ENCODE data around the gene LDAF1. TPM values are rescaled to one million over a fixed set of nuclear protein-coding genes. Genes with fewer than 3 reads are reported as not detected.
"Not testable (repeated sequence)": the region's sequence is repeated elsewhere in the genome, so short reads cannot be mapped to it uniquely, and the experiment has no call there.

Gene LDAF1
- total RNA-seq (10 to 100 TPM in 1 of 2 experiments, 1 to 10 TPM in 1; 8.3 to 10.6 TPM), polyA plus RNA-seq (10 to 100 TPM; 13.1 to 16.7 (median 16.4) TPM), total RNA-seq (4.8 to 17.6 (median 7.8) reads per million in 6 experiments)

DNA sequence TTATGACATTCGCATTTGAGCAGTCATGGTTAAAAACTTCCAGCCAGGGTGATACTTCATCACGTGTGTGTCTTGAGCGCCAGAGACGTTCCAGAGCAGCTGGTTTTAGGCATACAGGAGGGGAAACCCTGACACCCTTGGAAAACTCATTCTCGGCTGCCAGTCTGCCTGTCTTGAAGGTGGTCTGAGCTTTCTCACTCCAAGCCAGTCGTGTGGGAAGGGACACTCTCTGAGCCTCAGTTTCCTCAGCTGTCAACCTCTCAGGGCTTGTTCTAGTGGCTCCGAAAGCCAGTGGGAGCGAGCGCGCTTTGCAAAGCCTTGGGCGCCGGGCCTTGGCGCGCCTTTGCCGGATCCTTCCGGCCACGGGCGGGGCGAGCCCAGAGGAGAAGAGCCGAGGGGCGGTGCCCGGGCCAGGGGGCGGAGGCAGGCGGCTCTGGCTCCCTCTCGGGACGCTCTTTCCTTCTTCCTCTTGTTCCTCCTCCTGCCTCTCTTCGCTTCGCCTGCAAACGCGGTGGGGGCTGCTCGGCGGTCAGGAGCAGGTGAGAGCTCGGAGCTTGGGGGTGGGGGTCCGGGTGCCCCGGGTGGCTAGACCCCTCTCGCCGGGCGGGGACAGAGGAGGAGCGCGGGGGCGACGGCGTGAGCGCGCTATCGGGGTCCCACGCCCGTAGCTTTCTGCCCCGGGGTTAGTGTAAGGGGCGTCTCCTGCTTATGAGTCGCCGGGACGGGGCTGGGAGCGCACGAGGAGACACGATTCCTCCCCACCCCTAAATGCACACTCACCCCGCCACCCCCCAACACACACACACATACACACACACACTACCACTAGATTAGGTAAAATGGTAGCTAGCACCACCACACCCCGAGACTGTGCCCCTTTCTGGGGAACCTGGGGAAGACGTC is at the start of gene LDAF1:
LDAF1 (plus strand) TSS at position 467 of the 903 bp plus-strand sequence. CDS start 2,509 bp downstream, outside the sequence.
- ATAC-seq = peak; percentile 97 to 98
- H3K36me3 Mint-ChIP-seq = peaks cover 0 to 17% (median 0%) of the 10 kb centered on the region in 3 donors
- H3K27ac Mint-ChIP-seq = peak within 1 kb of the TSS; percentile 37 to 90 (median 80)
- H3K4me3 Mint-ChIP-seq = peak within 1 kb of the TSS; percentile 86 to 96 (median 90)
- POLR2A ChIA-PET = no interaction called here
- no peaks in the 10 kb centered on the region for H3K27me3 Mint-ChIP-seq
- DNase-seq = peak; percentile 55 to 79 (median 73)
- H3K4me1 Mint-ChIP-seq = peaks cover 7 to 27% (median 22%) of the 10 kb centered on the region in 4 donors
- H3K9me3 Mint-ChIP-seq = no peaks in the 10 kb centered on the region

DNA sequence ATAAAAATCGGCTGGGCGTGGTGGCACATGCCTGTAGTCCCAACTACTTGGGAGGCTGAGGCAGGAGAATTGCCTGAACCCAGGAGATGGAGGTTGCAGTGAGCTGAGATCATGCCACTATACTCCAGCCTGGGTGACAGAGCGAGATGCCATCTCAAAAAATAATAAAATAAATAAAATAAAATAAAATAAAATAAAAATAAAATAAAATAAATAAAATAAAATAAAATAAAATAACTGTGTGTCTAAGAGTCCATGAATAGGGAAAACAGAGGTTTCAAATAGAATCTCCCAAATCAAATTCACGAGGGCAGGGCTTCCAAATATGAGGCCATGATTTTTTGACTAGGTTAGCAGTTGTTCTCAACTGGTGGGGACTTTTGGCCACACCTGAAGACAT is 42.9 kb upstream of the LDAF1 start:
- ATAC-seq, POLR2A ChIA-PET, DNase-seq, H3K27ac Mint-ChIP-seq, H3K27me3 Mint-ChIP-seq: not testable (repeated sequence)
- H3K4me1 Mint-ChIP-seq = peaks cover 7 to 19% (median 16%) of the 10 kb centered on the region in 4 donors
- H3K9me3 Mint-ChIP-seq = peaks cover 0 to 11% (median 2%) of the 10 kb centered on the region in 9 donors
- H3K36me3 Mint-ChIP-seq = peaks cover 8 to 15% (median 10%) of the 10 kb centered on the region in 3 donors
- peak overlapping the region in 1 of 10 donors; percentile 81 for H3K4me3 Mint-ChIP-seq

DNA sequence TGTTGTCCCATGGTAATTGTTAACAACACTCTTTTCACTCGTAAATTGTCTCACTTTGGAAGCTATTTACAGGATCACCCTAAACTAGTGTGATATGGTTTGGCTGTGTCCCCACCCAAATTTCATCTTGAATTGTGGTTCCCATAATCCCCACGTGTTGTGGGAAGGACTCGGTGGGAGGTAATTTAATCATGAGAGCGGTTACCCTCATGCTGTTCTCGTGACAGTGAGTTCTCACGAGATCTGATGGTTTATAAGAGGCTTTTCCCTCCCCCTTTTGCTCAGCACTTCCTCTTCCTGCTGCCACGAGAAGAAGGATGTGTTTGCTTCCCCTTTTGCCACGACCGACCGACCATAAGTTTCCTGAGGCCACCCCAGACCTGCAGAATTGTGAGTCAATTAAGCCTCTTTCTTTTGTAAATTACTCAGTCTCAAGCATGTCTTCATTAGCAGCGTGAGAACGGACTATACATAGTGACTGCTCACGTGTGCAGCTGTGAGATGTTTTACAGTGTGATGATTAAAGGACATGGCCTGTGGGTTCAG is 42.3 kb upstream of the LDAF1 start:
- ATAC-seq (peak in 1 of 2 donors; percentile 43), DNase-seq (peak in 2 of 10 donors; percentile 2 to 5)
- Mint-ChIP-seq H3K27ac (peak overlapping the region in 9 of 10 donors; percentile 33 to 96 (median 61)), H3K9me3 (peaks cover 0 to 11% (median 2%) of the 10 kb centered on the region in 9 donors), H3K36me3 (peaks cover 8 to 19% (median 16%) of the 10 kb centered on the region in 3 donors), H3K4me1 (peaks cover 7 to 19% (median 16%) of the 10 kb centered on the region in 4 donors), H3K4me3 (peak overlapping the region; percentile 73 to 93 (median 84)), H3K27me3 (no peaks in the 10 kb centered on the region)
- POLR2A ChIA-PET = no interaction called here

DNA sequence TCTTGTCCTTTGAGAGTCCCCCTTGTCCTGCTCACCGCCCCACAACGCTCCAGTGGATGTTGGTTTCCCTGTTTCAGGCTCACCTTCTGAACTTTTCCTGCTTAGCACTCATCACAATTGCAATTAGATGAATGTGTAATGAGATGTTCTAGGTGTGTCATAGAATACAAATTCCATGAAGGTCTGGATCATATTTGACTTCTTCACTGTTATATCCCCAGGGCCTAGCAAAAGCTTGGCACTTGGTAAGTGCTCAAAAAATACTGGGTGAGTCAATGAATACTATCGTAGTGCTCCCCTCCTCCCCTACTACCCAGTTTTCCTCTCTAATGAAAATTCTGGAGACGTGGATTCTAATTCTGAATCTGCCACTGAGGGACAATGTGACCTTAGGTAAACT is 40.9 kb upstream of the LDAF1 start:
- Mint-ChIP-seq H3K27ac (peak overlapping the region in 6 of 10 donors; percentile 17 to 91 (median 63)), H3K4me1 (peaks cover 7 to 19% (median 16%) of the 10 kb centered on the region in 4 donors)
- POLR2A ChIA-PET = no interaction called here

DNA sequence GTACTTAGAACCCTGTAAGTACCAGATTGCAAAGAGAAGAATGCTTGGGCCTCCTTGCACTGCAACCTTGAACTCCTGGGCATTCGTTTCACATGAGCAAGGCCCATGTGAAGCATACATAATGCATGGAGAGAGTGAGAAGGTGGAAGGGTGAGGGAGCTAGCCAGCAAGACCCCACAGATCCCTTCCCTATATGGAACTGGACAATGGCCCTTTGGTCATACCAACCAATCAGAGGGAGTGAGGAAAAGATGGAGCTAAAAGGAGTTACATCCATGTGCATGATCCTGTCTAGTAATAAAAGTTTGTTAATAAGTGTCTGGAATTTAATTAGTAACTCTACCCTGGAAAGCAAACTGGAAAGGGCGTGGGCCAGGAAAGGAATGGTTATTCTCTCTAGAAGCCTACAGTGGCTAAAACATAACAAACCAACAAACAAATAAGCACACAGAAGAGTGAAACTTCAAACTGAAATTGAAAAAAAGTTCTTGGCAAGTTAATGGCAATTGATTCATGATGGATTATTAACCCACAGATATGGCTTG is 37.4 kb upstream of the LDAF1 start:
- no peak for DNase-seq
- Mint-ChIP-seq H3K4me3 (no peak overlapping the region), H3K4me1 (peaks cover 6 to 17% (median 15%) of the 10 kb centered on the region in 4 donors), H3K27me3 (no peaks in the 10 kb centered on the region), H3K36me3 (peaks cover 8 to 32% (median 28%) of the 10 kb centered on the region in 3 donors), H3K27ac (peak overlapping the region in 1 of 10 donors; percentile 35), H3K9me3 (peaks cover 0 to 11% (median 2%) of the 10 kb centered on the region in 9 donors)
- POLR2A ChIA-PET = no interaction called here
- ATAC-seq = no peak

More for the DNA sequence above, 40.9 kb upstream of the LDAF1 start:
- Mint-ChIP-seq H3K27me3 (no peaks in the 10 kb centered on the region), H3K9me3 (peaks cover 0 to 11% (median 2%) of the 10 kb centered on the region in 9 donors), H3K36me3 (peaks cover 8 to 19% (median 18%) of the 10 kb centered on the region in 3 donors), H3K4me3 (peak overlapping the region in 8 of 10 donors; percentile 8 to 81 (median 31))
- no peak for ATAC-seq
- no peak for DNase-seq

DNA sequence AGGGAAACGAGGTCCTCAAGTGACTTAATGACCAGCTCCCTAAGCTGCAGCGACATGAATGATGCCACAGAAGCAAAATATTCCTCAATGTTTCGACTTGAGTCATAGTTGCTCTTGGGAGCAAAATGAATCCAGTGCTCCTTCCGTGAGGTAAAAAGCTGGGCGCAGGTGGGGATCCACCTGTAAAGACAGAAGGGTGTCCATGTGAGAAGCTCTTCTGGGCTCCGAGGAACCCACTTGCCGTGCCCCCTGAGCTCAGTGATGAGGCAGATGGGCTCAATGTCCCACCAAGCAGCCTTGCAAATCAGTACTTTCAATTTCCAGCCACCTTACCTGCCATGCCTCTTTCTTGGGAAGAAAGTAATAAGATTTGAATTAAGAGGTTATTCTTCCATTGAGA is 33.3 kb upstream of the LDAF1 start:
- no peaks in the 10 kb centered on the region for H3K4me1 Mint-ChIP-seq
- no peak for DNase-seq

DNA sequence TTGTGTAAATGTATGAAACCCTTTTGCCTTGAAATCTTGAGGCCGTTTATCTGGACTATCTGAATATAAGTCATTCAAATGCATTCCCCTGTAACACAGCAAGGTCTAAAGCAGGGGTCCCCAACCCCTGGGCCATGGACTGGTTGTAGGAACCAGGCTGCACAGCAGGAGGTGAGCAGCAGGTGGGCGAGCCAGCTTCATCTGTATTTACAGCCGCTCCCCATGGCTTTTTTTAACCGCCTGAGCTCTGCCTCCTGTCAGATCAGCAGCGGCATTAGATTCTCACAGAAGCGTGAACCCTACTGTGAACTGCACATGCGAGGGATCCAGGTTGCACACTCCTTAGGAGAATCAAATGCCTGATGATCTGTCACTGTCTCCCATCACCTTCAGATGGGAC is 32.0 kb upstream of the LDAF1 start:
- H3K4me3 Mint-ChIP-seq = no peak overlapping the region
- no peaks in the 10 kb centered on the region for H3K4me1 Mint-ChIP-seq
- ATAC-seq (no peak), DNase-seq (no peak)
- peaks cover 0 to 12% (median 3%) of the 10 kb centered on the region in 5 donors for H3K27me3 Mint-ChIP-seq
- POLR2A ChIA-PET = no interaction called here
- no peak overlapping the region for H3K27ac Mint-ChIP-seq
- H3K36me3 Mint-ChIP-seq = peaks cover 0 to 13% (median 12%) of the 10 kb centered on the region in 3 donors
- H3K9me3 Mint-ChIP-seq = no peaks in the 10 kb centered on the region

More for the DNA sequence above, 33.3 kb upstream of the LDAF1 start:
- Mint-ChIP-seq H3K27me3 (peaks cover 0 to 11% (median 1%) of the 10 kb centered on the region in 5 donors), H3K9me3 (no peaks in the 10 kb centered on the region), H3K4me3 (no peak overlapping the region), H3K36me3 (peaks cover 0 to 20% (median 19%) of the 10 kb centered on the region in 3 donors), H3K27ac (no peak overlapping the region)
- ATAC-seq = no peak
- POLR2A ChIA-PET = no interaction called here

DNA sequence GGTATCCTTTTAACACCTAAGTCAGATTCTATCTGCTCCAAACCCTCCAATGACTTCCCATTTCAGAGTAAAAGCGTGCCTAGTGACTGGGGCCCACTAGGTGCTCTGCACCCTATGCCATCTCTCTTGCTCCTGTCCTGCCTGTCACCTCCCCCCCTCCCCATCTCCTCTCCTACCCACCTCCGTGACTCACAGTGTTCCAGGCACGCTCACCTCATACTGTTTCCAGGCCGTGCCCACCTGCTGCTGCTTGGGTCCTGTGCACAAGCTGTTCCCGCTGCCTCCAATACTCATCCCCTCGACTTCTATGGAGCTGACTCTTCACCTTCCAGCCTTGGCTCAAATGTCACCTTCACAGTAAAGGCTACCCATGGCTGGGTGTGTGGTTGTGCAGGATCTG is 29.5 kb upstream of the LDAF1 start:
- Mint-ChIP-seq H3K4me3 (no peak overlapping the region), H3K27me3 (peaks cover 0 to 12% (median 3%) of the 10 kb centered on the region in 5 donors), H3K4me1 (no peaks in the 10 kb centered on the region), H3K9me3 (no peaks in the 10 kb centered on the region), H3K27ac (no peak overlapping the region), H3K36me3 (peaks cover 0 to 10% (median 9%) of the 10 kb centered on the region in 3 donors)
- POLR2A ChIA-PET = no interaction called here
- DNase-seq (no peak), ATAC-seq (no peak)

DNA sequence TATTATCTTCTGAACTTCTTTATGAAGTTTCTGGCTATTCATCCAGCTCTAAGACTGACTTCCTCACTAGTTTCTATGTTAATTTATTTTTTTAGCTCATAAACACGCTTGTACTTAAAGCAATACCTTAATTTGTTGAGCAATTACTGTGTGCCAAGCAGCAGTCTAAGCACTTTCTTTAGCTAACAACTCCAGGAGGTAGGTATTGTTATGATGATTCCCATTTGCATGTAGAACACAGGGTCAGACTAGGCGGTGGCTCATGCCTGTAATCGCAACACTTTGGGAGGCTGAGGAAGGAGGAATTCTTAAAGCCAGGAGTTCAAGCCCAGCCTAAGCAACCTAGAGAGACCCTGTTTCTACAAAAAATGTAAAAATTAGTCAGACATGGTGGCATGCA is 27.7 kb upstream of the LDAF1 start:
- peak overlapping the region in 2 of 10 donors; percentile 16 to 23 for H3K27ac Mint-ChIP-seq
- H3K4me1 Mint-ChIP-seq = no peaks in the 10 kb centered on the region
- H3K27me3 Mint-ChIP-seq = peaks cover 0 to 12% (median 3%) of the 10 kb centered on the region in 5 donors
- DNase-seq = no peak
- no peak for ATAC-seq
- H3K36me3 Mint-ChIP-seq = peaks cover 0 to 6% (median 0%) of the 10 kb centered on the region in 3 donors
- POLR2A ChIA-PET = no interaction called here
- no peaks in the 10 kb centered on the region for H3K9me3 Mint-ChIP-seq
- no peak overlapping the region for H3K4me3 Mint-ChIP-seq

DNA sequence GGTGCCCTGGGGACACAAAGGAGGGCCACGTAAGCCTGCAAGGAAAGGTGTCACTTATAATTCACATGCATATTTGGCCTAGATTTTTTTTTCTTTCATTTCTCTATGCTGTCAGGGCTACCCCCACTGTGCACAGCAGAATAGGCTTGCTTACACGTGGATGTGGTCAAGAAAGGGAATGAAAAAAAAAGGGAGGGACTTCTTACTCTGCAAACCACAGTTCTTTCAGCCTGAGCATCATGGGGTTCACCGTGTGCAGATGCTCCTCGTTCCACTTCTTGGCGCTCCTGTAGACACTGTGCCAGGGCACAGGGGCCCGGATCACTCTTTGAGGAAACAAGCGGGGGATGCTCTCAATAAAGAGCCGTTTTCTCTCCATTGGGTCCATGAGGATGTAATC is 24.4 kb upstream of the LDAF1 start:
- H3K27me3 Mint-ChIP-seq = peaks cover 0 to 4% (median 3%) of the 10 kb centered on the region in 5 donors
- H3K4me3 Mint-ChIP-seq = no peak overlapping the region
- peaks cover 0 to 5% (median 0%) of the 10 kb centered on the region in 9 donors for H3K9me3 Mint-ChIP-seq
- ATAC-seq (no peak), DNase-seq (no peak)
- POLR2A ChIA-PET = no interaction called here
- no peak overlapping the region for H3K27ac Mint-ChIP-seq
- H3K4me1 Mint-ChIP-seq = no peaks in the 10 kb centered on the region
- peaks cover 0 to 4% (median 0%) of the 10 kb centered on the region in 3 donors for H3K36me3 Mint-ChIP-seq

DNA sequence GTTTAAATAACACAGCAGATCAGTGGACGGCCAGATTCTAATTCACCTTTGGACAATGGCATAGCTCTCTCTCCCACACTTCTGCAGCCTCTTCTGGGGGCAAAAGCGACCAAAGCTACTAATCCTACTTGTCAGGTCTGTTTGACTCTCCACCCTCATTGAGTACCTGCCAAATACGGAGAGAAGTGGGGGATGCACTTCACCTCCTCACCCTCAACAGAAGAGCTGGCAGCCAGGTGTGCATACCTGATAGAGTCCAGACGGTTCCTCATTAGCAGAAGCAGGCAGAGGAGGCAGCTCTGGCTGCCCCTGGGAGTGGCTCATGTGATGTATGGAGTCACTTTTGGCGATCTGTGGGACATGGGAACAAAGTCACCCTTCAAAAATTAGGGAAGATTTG is 12.7 kb upstream of the LDAF1 start:
- ATAC-seq (no peak), DNase-seq (no peak)
- peaks cover 0 to 5% (median 2%) of the 10 kb centered on the region in 3 donors for H3K36me3 Mint-ChIP-seq
- no peak overlapping the region for H3K27ac Mint-ChIP-seq
- H3K9me3 Mint-ChIP-seq = peaks cover 0 to 11% (median 5%) of the 10 kb centered on the region in 9 donors
- peaks cover 0 to 1% (median 0%) of the 10 kb centered on the region in 4 donors for H3K4me1 Mint-ChIP-seq
- peaks cover 11 to 34% (median 19%) of the 10 kb centered on the region in 5 donors for H3K27me3 Mint-ChIP-seq
- POLR2A ChIA-PET = no interaction called here
- H3K4me3 Mint-ChIP-seq = no peak overlapping the region

DNA sequence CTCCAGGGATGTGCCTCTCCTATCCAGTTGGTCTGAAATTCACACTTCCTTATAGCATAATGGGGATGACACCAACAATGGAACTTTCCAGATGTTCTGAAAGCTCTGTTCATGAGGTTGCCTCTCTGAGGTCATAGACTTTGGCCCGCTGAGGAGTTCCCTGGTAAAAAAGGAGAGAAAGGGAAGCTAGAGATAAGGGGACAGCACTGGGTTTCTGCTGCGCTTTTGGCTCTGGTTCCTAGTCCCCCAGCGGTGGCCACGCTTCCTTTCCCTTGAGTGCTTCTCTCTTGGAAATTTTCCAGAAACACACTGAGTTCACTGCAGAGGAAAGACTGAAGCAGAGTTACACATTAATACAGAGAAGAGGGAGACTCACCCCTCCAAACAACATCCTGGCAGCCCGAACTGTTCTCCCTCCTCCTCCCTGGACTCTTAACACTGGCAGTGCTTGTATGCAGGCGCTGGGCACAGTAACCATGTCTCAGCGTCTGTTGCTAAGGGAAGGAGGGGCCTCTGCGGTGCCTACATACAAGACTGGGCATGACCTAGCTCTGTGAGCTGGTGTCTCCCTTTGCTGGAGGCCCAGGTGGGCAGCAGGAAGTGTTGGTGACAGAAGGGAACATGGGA is 8.0 kb upstream of the LDAF1 start, which contains the start of gene DNAH3:
DNAH3 (minus strand) TSS at position 472 of the 627 bp plus-strand sequence. CDS start 527 bp downstream, outside the sequence.
- peak within 1 kb of the TSS in 1 of 10 donors; percentile 87 for H3K27ac Mint-ChIP-seq
- ATAC-seq (no peak), DNase-seq (no peak)
- no peak within 1 kb of the TSS for H3K4me3 Mint-ChIP-seq
- H3K9me3 Mint-ChIP-seq = no peaks in the 10 kb centered on the region
- peaks cover 0 to 2% (median 0%) of the 10 kb centered on the region in 4 donors for H3K4me1 Mint-ChIP-seq
- POLR2A ChIA-PET = no interaction called here
- peaks cover 7 to 35% (median 18%) of the 10 kb centered on the region in 5 donors for H3K27me3 Mint-ChIP-seq
- H3K36me3 Mint-ChIP-seq = no peaks in the 10 kb centered on the region
